ENCODE results near the gene SEC14L1.
"Not testable (repeated sequence)": the region's sequence is repeated elsewhere in the genome, so short reads cannot be mapped to it uniquely, and the experiment has no call there.

SEC14L1 gene

DNA sequence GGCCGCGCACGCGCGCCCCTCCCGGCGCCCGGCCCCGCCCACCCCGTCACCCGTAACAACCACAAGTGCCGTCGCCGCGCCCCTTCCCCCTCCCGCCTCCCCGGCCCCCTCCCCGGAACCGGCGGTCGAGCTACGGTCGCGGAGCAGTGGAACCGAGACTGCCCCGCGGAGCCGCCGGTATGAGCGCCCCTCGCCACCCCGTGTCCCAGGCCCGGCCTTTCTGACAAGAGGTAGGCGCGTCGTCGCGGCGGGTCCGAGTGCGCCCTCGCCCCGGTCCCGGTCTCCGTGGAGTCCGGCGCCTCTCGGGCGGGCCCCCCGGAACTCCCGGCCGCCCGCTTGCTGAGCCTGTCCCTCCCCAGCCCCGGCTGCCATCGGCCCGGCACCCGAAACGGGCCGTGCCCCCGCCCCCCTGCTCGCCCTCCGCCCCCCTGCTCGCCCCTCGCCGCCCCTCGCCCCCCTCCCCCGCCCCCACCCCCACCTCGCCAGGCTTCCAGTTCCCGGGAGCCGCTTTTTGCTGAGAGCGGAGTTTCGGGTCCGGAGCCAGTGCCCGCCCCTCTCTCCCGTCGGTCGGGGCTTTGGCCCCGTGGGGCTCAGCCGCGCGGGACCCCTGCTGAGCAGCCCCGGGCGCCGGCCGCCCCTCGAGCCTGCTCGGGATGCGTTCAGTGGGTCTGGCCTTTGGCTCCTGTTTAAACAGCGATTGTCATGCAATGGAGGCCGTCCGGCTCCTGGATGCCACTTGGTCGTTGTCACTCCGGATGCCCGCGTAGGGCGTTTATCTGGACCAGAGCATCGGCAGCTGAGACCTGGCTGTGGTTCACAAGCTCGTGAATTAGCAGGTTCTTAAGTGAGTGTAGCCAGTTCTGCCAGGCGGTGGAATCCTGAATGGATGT, at the start of gene SEC14L1:
TSS of gene SEC14L1 (plus strand) at position 92 of the 890 bp plus-strand sequence. CDS start 2,628 bp downstream, outside the sequence.
- no peak for DNase-seq (ENCODE audit: extremely low read depth in 1 of 2, low read depth in 1 of 2)

DNA sequence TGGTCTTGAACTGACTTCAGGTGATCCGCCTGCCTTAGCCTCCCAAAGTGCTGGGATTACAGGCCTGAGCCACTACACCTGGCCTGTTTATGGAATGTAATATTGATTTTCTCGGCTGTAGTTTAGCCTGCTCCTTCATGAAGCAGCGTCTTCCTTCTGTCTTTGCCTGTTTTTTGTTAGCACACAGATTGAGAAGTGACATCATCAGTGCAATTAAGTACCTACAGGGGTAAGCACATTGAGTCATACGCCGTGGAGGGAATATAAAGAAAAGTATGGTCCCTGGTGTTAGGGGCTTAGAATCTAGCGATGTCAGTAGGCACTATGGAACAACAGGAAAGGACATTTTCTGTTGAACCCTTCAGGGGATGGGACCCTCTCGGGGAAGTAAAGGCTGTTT, 48.7 kb upstream of the SEC14L1 start:
- no peak for DNase-seq (ENCODE audit: extremely low read depth in 1 of 2, low read depth in 1 of 2)

DNA sequence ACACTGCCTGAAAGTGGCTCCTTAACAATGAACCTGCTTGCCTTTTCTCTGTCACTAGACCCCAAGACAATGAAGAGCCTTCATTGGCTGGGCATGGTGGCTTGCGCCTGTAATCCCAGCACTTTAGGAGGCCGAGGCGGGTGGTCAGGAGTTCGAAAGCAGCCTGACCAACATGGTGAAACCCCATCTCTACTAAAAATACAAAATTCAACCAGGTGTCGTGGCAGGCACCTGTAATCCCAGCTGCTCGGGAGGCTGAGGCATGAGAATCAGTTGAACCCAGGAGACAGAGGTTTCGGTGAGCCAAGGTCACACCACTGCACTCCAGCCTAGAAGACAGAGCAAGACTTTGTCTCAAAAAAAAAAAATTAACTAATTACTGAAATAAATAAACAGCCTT, 45.3 kb upstream of the SEC14L1 start:
- DNase-seq (ENCODE audit: extremely low read depth in 1 of 2, low read depth in 1 of 2), result no peak

DNA sequence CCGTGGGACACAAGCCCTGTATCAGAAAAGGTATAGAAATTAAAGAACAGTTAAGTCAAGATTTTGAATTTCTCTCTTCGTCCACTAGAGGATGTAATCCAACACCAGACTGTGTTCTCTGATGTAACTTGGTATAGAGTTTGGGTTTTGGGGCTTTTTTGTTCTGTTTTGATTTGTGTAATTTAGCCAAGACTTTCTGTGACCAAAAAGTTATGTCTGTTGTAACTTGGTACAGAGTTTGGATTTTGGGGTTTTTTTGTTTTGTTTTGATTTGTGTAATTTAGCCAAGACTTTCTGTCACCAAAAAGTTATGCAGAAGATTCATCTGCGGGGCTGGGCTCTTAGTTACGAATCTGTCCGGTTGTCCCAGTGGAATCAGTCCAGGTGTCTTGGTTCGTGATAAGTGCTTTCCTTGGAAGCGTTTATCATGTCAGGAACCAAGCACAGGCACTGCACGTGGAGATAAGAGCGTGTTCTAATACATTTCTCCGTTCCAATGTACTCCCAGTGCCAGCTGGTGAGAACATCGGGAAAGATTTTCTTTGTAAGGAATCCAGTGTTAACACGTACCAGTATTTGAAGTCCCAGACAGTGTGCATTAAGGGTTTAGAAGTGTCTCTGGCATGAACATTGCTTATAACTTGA, 44.1 kb upstream of the SEC14L1 start:
- DNase-seq (ENCODE audit: extremely low read depth in 1 of 2, low read depth in 1 of 2), result no peak

DNA sequence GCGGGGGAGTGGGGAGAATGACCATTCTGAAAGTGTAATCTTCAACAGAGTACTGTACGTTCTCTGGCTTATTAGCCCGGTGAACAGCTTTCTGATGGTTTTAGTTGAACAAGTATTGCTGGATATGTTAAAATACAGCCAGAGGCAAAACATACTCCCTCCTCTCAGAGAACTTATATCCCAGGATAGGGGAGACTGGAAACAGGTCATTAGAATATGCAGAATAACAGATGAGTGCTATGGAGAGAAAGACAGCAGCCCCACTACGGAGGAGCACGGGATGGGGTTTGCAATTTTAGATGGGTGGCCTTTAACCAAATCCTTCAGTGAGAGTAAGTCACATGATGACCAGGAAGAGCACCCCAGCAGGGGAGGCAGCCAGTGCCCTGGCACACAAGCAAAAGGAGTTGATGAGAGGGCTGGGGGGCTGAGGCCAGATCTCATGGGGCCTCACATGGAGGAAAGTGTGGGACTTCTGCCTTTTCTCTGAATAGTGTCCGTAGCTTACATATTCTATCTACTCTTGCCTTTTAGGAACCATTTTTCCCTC, 43.1 kb upstream of the SEC14L1 start:
- DNase-seq (ENCODE audit: extremely low read depth in 1 of 2, low read depth in 1 of 2), result no peak

DNA sequence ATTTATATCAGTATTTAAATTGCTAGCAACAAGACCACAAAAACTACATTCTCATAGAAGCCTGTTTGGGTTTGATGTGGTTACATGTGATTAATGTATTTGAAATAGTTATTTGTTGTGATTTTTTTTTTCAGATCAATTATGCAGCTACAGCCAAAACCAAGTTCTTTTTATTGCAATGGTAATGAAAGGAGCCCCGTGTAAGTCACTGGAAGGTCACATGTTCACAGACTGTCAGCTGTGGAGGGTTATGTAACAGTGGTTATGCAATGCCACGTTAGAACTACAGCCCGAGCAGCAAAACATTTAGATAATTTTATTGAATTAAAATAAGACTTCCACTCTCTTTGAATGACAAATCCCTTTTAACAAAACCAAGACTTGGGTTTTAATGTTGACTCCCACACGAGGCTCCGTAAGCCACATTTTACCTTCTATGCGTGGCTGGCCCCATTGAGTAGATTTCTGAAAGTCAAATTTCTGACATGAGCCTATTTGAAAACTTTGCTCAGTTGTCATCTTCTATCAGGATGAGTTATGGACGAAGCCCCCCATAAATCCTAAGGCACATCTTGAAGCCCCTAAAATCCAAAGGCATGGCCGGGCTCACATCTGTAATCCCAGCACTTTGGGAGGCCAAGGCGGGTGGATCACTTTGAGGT, 41.8 kb upstream of the SEC14L1 start:
- DNase-seq (ENCODE audit: extremely low read depth in 1 of 2, low read depth in 1 of 2), result no peak

DNA sequence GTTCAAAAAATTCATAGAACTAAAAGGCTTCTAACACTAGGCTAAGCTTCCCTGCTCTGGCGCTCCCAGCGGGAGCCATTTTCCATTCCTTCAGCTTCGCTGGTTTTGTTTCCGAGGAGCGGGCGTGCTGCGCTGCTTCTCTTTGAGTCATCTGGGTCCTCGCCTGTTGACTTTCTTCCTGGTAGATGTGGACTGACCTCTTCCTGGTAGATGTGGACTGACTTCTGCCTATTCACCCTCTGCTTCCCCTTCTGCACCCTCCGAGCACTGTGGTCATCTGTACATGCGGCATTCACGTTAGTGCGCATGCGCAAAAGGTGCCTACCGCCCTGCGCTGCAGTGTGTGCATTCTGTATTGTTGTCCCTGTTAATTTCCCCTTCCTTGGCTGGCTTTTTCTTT, 40.8 kb upstream of the SEC14L1 start:
- DNase-seq (ENCODE audit: extremely low read depth in 1 of 2, low read depth in 1 of 2), result no peak

DNA sequence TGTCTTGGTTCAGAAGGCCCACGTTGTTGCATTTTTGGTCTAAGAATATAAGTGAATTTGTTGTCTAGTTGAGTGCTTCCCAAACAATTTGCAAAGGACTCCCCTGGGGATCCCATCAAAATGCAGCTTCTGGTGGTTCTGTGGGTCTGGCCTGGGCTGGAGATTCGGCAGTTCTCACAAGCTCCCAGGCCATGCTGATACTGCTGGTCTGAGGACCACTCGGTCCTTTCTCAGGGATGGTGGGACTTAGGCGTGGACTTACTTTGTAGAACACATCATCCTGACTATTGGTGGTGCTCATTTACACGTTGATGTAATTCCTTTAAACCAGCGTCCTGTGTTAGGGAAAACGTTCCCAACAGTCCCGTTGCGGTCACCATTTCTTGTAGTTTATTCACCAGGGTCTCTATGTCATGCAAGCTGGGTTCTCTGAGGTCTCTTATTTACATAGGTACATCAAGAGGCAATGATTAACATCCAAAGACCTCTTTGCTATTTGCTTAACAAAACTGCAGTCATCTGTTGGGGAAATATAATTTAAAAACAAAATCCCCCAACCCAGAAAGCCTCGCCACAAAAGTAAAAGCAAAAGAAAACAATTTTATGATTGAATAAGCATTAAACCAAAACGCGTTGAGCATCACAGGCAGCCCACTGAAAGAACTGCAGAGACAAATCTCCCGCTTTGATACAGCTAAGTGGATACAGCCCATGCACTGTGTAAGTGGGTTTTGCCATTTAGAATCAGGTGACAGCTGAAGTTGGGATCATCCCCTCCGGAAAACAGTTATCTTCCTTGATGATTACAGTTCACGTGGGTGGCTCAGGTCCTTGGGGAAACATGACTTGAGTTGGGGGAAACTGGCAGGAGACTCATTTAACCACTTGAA, 39.0 kb upstream of the SEC14L1 start:
- no peak for DNase-seq (ENCODE audit: extremely low read depth in 1 of 2, low read depth in 1 of 2)

DNA sequence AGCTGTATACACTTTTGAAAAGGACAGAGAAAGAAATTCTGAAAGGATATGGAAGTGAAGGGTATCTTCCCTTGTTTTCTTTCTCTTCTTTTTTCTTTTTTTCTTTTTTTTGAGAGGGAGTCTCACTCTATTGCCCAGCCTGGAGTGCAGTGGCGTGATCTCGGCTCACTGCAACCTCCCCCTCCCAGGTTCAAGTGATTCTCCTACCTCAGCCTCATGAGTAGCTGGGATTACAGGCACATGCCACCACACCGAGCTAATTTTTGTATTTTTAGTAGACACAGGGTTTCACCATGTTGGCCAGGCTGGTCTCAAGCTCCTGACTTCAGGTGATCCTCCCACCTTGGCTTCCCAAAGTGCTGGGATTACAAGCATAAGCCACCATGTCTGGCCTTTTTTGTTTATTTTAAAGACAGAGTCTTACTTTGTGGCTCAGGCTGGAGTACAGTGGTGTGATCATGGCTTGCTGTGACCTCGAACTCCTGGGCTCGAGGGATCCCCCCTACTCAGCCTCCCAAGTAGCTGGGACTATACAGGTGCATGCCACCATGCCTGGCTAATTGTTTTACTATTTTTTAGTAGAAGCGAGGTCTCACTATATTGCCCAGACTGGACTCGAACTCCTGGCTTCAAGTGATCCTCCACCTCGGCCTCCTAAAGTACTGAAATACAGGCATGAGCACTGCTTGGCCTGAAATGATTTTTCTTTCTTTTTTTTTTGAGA, 38.2 kb upstream of the SEC14L1 start:
- not testable (repeated sequence) for DNase-seq (ENCODE audit: extremely low read depth in 1 of 2, low read depth in 1 of 2)

DNA sequence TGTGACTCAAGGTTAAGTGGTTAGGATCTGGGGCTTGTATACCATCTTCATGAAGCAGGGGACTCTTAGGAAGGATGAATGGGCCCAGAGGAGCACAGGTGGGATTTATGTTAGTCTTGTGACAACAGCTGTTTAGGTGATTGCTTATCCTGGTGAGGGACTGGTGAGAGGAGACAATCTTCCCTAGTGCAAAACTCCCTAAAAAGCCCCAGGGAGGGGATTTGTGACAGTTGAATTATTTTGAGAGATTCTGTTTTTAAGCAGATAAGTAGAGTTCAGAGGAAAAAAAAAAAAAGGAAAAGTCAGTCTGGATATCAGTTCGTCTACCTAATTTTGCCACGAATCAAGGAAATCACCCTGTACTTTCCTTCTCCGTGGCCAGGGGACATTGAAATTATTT, 35.1 kb upstream of the SEC14L1 start:
- no peak for DNase-seq (ENCODE audit: extremely low read depth in 1 of 2, low read depth in 1 of 2)

DNA sequence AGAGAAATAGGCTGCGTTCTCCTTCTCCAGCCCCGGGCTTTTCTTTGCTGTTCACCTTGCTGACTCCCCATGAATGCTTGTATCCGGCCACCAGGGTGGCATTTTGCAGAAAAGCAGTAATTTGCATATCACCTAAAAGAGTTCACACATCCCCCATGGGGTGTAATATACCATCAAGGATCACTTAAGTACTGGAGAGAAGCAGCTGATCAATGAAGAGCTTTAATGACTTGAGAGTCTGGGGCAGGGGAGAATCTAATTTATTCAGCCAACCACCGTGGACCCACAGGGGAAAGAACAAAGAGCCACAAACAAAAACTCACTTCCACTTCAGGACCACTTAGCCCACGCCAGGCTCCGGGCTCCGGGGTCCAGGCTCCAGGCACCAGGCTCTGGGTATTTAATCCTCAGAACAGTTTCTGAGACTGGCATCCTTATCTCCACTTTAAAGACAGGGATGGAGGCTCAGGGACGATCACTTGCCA, 33.9 kb upstream of the SEC14L1 start:
- DNase-seq (ENCODE audit: extremely low read depth in 1 of 2, low read depth in 1 of 2), result no peak

DNA sequence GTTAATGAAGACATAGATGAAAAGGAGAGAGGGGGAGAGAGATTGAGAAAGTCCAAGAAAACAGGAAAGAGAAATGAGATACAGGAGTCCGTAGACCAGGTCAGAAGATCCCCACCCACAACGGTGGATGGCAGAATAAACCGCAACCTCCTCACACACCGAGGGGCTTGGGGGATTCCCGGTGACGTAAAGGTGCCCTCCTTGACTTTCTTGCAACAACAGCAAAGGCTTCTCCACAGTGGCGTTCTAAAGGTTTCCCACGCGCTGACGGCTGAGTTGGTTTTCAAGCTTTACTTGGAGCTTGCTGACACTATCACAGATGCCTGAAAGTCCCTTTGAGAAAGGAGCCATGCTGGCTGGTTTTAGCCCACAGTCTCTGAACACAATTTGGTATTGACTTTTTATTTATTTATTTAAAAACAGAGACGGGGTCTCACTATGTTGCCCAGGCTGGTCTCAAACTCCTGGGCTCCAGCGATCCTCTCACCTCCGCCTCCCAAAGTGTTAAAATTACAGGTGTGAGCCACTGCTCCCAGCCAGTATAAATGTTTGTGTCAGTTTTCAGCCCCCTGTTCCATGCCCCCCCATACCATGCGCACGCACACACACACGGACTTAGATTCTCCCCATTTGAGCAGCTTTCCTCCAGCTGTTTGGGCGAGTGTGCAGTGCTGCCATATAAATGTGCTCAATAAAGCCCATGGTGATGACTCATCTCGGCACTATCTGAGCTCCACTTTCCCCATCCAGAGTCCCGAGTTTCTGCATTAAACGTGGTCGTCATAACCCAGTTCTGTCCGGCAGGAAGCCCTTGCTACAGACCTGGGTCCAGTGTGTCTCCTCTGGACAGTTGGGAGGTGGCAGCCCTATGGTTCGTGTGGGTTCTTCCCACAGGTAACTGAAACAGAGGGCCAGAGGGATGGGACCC, 33.0 kb upstream of the SEC14L1 start:
- DNase-seq (ENCODE audit: extremely low read depth in 1 of 2, low read depth in 1 of 2), result peak; percentile 43 to 58

DNA sequence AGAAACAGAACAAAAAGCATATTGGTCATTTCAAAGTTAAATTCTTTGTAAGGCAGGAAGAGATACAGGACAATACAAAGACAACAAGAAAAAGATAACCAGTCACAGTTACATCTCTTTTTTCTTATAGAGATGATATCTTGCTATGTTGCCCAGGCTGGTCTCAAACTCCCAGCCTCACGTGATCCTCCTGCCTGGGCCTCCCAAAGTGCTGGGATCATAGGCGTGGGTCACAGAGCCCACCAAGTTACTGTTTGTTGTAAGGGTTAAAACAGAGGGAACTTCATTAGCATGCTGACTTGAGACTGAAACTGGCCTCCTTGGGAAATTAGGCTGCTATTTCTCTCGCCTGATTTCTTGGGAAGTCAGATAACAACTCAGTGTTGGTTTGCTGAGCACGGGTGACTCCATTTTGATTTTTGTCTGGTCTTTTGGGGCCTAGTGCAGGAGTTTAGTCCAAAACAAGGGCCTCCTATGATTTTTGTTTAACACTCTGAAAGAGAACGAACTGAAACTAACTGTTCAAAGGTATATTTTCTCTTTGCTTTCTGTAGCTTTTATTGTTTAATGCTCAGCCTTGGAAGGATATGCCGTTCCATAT, 31.5 kb upstream of the SEC14L1 start:
- DNase-seq (ENCODE audit: extremely low read depth in 1 of 2, low read depth in 1 of 2), result no peak

DNA sequence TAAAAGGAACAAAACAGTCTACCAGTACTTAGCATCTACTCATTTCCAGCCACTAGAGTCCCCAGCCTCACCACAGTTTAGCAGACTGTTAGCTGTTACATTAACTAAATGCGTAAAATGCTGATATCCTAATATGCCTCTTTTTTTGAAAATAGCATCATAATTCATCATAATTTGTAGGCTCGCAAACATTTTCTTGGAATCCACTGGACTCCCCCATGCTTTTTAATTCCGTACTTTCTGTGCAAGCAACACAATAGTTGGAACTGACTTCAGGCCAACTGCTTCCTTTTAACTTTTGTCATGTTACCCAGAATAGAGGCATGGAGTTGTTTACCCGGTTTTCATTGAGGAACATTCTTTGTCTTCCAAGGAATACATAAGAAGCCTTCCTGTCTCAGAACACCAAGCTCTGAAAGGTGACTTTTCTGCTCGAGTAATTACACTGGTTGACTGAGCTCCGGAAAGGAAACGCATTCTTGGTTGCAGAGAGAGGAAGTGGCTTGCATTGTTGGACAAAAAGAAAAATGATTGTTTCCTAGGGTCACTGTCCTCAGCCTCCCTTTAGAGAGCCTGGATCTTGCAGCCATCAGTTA, 30.9 kb upstream of the SEC14L1 start:
- no peak for DNase-seq (ENCODE audit: extremely low read depth in 1 of 2, low read depth in 1 of 2)

DNA sequence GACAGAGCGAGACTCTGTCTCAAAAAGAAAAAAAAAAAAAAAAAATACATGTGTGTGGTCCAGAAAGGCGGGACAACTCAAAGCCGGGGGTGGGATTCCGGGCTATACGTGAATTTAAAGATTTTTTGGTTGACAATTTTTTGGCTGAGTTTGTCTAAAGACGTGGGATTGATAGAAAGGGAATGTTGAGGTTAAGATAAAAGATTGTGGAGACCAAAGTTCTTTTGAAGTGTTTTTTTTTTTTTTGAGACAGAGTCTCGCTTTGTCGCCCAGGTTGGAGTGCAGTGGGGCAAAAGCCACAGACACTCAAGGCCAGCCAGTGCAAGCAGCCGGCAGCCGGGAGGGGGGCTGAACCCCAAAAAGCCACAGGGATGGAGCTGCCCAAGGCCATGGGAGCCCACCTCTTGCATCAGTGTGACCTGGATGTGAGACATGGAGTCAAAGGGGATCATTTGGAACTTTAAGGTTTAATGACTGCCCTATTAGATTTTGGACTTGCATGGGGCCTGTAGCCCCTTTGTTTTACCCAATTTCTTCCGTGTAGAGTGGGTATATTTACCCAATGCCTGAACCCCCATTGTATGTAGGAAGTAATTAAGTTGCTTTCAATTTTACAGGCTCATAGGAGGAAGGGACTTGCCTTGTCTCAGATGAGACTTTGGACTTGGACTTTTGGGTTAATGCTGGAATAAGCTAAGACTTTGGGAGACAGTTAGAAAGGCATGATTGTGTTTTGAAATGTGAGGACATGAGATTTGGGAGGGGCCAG, 29.4 kb upstream of the SEC14L1 start:
- DNase-seq (ENCODE audit: extremely low read depth in 1 of 2, low read depth in 1 of 2), result not testable (repeated sequence)

DNA sequence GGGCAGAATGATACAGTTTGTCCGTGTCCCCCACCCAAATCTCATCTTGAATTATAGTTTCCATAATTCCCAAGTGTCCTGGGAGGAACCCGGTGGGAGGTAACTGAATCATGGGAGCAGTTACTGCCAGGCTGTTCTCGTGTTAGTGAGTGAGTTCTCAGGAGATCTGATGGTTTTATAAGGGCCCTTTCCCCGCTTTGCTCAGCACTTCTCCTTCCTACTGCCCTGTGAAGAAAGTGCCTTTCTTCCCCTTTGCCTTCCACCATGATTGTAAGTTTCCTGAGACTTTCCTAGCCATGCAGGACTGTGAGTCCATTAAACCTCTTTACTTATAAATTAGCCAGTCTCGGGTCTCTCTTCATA, 28.9 kb upstream of the SEC14L1 start:
- no peak for DNase-seq (ENCODE audit: extremely low read depth in 1 of 2, low read depth in 1 of 2)

DNA sequence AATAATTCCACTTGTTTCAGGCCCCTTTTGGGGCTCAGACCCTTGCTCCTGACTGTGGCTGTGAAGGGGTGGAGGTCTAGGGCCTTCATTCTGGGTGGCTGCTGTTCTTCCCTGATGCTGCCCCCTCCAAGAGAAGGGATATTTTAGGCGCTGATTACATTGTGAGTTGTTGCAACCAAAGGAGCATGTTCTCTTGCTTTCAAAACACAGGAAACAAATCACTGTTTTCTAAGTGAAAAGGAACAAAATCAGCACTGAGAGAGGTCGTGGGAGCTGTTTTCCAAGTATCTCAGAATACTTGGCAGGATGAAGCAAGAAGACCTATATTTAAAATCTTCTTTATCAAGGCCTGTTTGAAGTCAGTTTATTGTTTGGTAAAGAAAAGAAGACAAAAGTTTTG, 25.3 kb upstream of the SEC14L1 start:
- no peak for DNase-seq (ENCODE audit: extremely low read depth in 1 of 2, low read depth in 1 of 2)

All from activated CD8-positive, alpha-beta memory T cell treated with anti-CD3 and anti-CD28 coated beads for 1 hour (primary cell).